T47D (cell line): Measurements from ENCODE around the gene KCNMA1.

Experiments
- DNase-seq, 2 experiments: peaks; one replicate each; pipeline versions ENCODE4 v3.0.0 to v3.0.0-alpha.2; 2011 to 2012; ENCODE audit warnings: low read depth in 1 of 2, low spot score in 1 of 2
- JUND ChIP-seq: IDR thresholded peaks from 2 replicates; pipeline ENCODE4 v1.6.1; 2012; ENCODE audit warnings: low read depth
- in situ Hi-C: cut with HindIII; loops from 2 replicates; pipeline ENCODE4 v1.10.0; 2016; ENCODE audit warnings: low sequenced_read_pairs, low pct_unique_long_range_greater_than_20kb

KCNMA1 gene

GRCh38 chr10:77267703-77268675 lies 369.6 kb downstream of the KCNMA1 start:
- TF ChIP-seq JUND: no peak
- in situ Hi-C loops: no loop called here
- no peak for DNase-seq

- TF ChIP-seq JUND: no peak
- in situ Hi-C loops: no loop called here
- peak in 1 of 2 experiments; percentile 15 for DNase-seq
Observed at GRCh38 chr10:77266242-77266641, 371.4 kb downstream of the KCNMA1 start.

- no peak for DNase-seq
- no peak for TF ChIP-seq JUND
- in situ Hi-C loops: no loop called here
Observed at GRCh38 chr10:77264527-77264926, 373.1 kb downstream of the KCNMA1 start.

- no peak for TF ChIP-seq JUND
- in situ Hi-C loops: no loop called here
- no peak for DNase-seq
Observed at GRCh38 chr10:77264107-77264506, 373.5 kb downstream of the KCNMA1 start.

- in situ Hi-C loops: no loop called here
- TF ChIP-seq JUND: no peak
- no peak for DNase-seq
Observed at GRCh38 chr10:77263700-77264099, 373.9 kb downstream of the KCNMA1 start.

GRCh38 chr10:77261146-77261545 lies 376.5 kb downstream of the KCNMA1 start:
- TF ChIP-seq JUND: no peak
- in situ Hi-C loops: no loop called here
- DNase-seq: no peak

- in situ Hi-C loops: no loop called here
Observed at GRCh38 chr10:77259171-77259874, 378.3 kb downstream of the KCNMA1 start.

GRCh38 chr10:77256346-77256745 lies 381.3 kb downstream of the KCNMA1 start:
- TF ChIP-seq JUND: no peak
- DNase-seq: no peak
- in situ Hi-C loops: no loop called here

More at GRCh38 chr10:77259171-77259874, 378.3 kb downstream of the KCNMA1 start:
- no peak for DNase-seq
- TF ChIP-seq JUND: no peak

GRCh38 chr10:77253556-77254064 lies 384.0 kb downstream of the KCNMA1 start:
- no peak for DNase-seq
- TF ChIP-seq JUND: no peak
- in situ Hi-C loops: no loop called here

GRCh38 chr10:77253147-77253545 lies 384.5 kb downstream of the KCNMA1 start:
- TF ChIP-seq JUND: no peak
- in situ Hi-C loops: no loop called here
- no peak for DNase-seq

GRCh38 chr10:77252380-77253146 lies 385.0 kb downstream of the KCNMA1 start:
- TF ChIP-seq JUND: no peak
- no peak for DNase-seq
- in situ Hi-C loops: no loop called here

- in situ Hi-C loops: no loop called here
- peak in 1 of 2 experiments; percentile 54 for DNase-seq
- TF ChIP-seq JUND: no peak
Observed at GRCh38 chr10:77251297-77252013, 386.2 kb downstream of the KCNMA1 start.
